ENCODE data around the gene CST5. TPM values are rescaled to one million over a fixed set of nuclear protein-coding genes. Genes with fewer than 3 reads are reported as not detected.

CST5 gene
- total RNA-seq, 1 donor: not detected

DNA sequence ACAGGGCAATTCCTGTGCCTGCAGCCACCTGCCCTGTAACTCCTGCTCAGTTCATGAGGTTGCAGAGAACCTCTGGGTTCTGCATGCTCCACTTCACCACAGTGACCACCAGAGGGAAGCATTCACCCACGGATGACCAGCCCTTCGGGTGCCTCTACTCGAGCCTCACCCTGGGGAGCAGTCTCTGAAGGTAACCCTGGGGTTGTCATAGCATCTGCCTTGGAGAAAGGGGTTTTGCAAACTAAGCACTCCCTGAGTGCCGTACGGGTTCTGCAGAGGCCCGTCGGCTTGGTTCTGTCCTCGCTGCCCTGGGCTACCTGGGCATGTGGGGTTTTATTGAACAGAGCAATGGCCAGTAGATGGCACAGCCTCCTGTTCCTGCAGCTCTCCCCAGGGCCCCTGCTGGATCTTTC, 10.2 kb upstream of the CST5 start:
- DNase-seq (ENCODE audit: low read depth): peak; percentile 47
- no peak overlapping the region for H3K4me3 ChIP-seq (ENCODE audit: low read depth, low read length)
- TF ChIP-seq, protein P1, sequence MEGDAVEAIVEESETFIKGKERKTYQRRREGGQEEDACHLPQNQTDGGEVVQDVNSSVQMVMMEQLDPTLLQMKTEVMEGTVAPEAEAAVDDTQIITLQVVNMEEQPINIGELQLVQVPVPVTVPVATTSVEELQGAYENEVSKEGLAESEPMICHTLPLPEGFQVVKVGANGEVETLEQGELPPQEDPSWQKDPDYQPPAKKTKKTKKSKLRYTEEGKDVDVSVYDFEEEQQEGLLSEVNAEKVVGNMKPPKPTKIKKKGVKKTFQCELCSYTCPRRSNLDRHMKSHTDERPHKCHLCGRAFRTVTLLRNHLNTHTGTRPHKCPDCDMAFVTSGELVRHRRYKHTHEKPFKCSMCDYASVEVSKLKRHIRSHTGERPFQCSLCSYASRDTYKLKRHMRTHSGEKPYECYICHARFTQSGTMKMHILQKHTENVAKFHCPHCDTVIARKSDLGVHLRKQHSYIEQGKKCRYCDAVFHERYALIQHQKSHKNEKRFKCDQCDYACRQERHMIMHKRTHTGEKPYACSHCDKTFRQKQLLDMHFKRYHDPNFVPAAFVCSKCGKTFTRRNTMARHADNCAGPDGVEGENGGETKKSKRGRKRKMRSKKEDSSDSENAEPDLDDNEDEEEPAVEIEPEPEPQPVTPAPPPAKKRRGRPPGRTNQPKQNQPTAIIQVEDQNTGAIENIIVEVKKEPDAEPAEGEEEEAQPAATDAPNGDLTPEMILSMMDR (IDR thresholded peaks at IDR 0.05; ENCODE audit: insufficient read depth, low read length): peak; percentile 73

DNA sequence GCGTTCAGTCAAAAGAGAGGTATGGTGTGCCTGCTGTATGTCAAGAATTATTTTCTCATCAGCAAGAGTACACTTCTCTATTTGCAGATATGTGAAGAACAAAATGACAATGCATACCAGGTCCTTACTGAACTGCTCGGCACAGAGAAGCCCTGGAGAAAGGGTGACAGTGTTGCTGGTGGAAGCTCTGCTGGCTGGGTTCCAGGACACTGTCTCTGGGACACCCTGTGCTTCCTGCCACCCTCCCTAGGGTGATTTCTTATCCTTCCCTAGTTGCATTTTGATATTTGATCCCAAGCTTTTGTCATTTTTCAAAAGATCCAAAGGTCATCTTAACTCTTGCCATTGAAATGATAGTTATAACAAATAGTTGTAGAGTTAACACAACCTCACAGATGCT, 8.3 kb upstream of the CST5 start:
- H3K4me3 ChIP-seq (ENCODE audit: low read depth, low read length): no peak overlapping the region
- DNase-seq (ENCODE audit: low read depth): no peak
- TF ChIP-seq, protein P1 (IDR thresholded peaks at IDR 0.05; ENCODE audit: insufficient read depth, low read length): no peak

DNA sequence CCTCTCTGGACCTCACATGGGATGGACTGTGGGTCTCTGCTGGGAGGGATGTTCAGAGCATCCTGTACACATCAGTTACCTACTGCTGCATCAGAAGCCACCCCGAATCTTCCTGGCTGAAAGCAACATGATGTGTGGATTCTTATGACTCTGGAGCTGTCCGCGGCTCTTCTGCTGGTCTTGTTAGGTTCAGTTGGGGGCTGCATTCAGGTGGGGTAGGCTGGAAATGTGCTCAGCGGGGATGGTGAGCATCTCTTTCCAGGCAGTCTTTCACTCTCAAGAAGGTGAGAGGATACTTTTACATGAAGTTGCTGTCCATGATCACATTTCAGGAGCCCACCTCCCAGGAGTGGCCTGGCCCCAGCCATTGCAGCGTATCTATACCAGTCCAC, 5.2 kb upstream of the CST5 start:
- no peak for DNase-seq (ENCODE audit: low read depth)
- TF ChIP-seq, protein P1 (IDR thresholded peaks at IDR 0.05; ENCODE audit: insufficient read depth, low read length): no peak

DNA sequence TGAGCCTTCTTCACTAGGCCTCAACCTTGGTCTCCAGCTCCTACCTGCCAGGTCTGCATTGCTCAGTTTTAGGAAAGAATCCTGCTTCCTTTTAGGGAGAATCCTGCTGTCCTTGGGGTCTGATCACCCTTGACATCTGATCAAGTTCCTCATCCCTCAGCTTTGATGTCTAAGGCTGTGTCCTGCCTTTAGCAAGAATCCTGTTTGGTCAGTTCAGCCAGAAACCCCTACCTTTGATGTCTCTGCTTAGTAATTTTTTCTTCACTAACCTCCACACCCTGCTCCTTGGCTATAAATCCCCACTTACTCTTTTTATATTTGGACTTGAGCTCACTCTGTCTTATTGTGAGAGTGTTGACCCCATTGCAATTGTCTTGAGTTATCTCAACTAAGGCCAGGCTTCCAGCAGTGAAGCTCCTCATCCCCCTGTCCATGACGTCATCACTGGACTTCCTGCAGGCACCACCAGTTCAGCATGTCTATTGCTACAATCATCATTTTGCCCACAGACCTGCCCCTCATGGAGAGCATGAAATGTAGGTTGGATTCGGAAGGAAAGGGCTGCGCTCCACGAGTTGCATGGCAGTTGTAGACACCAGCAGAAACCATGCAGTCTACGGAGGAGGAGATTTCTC, 4.7 kb upstream of the CST5 start:
- DNase-seq (ENCODE audit: low read depth): no peak
- H3K4me3 ChIP-seq (ENCODE audit: low read depth, low read length): no peak overlapping the region
- TF ChIP-seq, protein P1 (IDR thresholded peaks at IDR 0.05; ENCODE audit: insufficient read depth, low read length): no peak

More for the DNA sequence above, 5.2 kb upstream of the CST5 start:
- H3K4me3 ChIP-seq (ENCODE audit: low read depth, low read length): no peak overlapping the region

DNA sequence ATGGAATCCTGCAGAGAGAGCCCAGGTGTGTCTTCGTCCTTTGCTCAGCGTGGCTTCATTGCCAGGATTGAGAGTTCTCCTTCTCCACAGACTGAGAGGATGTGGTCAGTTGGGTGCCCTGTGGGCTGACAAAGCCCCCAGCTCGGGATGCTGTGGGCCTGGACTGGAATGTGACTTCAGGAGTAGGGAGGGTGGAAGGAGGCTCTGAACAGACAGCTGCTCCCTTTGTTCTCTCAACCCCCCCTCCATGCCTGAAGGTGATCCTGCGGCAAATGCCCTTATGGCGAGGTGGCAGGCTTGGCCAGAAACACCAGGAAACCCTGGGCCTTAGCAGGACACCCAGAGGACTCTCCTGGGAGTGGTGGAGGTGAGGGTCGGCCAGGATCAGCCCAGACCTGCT, 1.8 kb upstream of the CST5 start:
- DNase-seq (ENCODE audit: low read depth): no peak
- TF ChIP-seq, protein P1 (IDR thresholded peaks at IDR 0.05; ENCODE audit: insufficient read depth, low read length): no peak
- H3K4me3 ChIP-seq (ENCODE audit: low read depth, low read length): no peak overlapping the region

DNA sequence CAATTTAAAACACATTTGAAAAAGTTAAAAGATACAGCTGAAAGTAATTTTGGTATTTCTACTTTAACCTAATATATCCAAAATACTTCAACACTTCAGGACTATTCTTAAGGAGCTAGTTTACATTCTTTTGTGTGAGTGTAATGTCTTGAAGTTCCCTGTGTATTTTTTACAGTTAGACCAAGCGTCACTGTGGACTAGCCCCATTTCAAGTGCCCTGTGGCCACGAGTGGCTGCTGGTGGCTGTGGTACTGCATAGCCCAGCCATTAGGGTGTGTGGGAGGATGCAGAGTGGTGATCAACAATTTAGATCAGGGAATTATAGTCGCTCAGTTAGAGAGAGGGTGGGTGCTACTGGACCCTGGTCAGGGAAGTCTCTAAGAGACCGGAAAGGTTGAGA, 869 bp upstream of the CST5 start:
- DNase-seq (ENCODE audit: low read depth): no peak
- TF ChIP-seq, protein P1 (IDR thresholded peaks at IDR 0.05; ENCODE audit: insufficient read depth, low read length): no peak
- H3K4me3 ChIP-seq (ENCODE audit: low read depth, low read length): no peak overlapping the region

Measured in fibroblast of the aortic adventitia (primary cell).